ENCODE results near the gene SENP2. TPM values are rescaled to one million over a fixed set of nuclear protein-coding genes. Genes with fewer than 3 reads are reported as not detected.
"Not testable (repeated sequence)": the region's sequence is repeated elsewhere in the genome, so short reads cannot be mapped to it uniquely, and the experiment has no call there.

The SENP2 gene
- total RNA-seq, 1 donor from 2014 or later: 51.1 TPM

- peak; percentile 82 for DNase-seq (ENCODE audit: low spot score)
Observed at GRCh38 chr3:185647134-185647879, 61.2 kb downstream of the SENP2 start.

DNA sequence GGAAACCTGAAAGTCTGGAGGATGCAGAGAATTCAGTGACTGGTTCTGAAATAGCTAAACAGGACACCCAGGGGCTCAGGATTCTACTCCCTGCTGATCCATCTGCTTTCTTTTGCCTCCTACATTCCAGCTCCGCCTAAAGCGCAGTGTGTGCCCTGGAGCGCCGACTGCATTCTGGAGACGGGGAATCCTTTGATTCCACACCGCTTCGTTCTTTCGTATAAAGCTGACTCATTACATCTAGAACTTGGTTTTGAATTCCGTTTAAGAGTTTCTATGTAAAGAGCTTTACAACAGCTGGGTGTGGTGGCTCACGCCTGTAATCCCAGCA lies 61.8 kb downstream of the SENP2 start:
- DNase-seq (ENCODE audit: low spot score): no peak

DNA sequence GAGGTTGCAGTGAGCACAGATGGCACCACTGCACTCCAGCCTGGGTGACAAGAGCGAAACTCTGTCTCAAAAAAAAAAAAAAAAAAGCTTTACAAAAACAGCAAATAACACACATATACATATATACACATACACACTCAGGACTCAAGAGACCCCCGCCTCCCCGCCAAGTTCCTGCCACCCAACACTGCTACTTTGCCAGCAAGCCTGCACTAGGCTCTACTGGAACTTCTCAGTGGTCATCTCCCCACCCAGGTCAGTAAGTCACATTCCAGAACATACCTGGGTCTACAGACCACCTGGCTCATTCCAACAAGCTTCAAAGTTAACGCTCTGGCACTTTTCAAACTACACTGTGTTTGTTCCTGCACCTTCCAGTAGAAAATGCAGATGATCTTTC lies 62.3 kb downstream of the SENP2 start:
- no peak for DNase-seq (ENCODE audit: low spot score)

- DNase-seq (ENCODE audit: low spot score): peak; percentile 86
Observed at GRCh38 chr3:185649414-185649813, 63.3 kb downstream of the SENP2 start.

DNA sequence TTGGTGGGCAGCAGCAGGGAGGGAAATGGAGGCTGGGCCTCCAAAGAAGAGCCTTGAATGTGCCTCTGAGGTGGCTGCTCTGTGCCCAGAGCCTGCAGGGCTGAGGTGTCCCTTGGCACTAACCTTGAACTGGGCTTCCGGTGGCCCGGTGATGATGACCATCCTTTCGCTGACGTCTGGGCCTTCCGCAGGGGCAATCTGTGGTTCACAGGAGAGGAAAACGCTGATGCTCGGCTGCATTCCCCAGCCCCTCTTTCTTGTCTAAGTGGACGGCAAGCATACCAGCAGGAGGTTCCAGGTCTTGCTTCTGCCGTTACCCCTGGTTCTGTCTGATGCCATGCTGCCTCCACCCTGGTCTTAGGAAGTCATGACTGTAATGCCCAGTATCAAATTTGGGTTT lies 65.9 kb downstream of the SENP2 start:
- DNase-seq (ENCODE audit: low spot score): peak; percentile 59

DNA sequence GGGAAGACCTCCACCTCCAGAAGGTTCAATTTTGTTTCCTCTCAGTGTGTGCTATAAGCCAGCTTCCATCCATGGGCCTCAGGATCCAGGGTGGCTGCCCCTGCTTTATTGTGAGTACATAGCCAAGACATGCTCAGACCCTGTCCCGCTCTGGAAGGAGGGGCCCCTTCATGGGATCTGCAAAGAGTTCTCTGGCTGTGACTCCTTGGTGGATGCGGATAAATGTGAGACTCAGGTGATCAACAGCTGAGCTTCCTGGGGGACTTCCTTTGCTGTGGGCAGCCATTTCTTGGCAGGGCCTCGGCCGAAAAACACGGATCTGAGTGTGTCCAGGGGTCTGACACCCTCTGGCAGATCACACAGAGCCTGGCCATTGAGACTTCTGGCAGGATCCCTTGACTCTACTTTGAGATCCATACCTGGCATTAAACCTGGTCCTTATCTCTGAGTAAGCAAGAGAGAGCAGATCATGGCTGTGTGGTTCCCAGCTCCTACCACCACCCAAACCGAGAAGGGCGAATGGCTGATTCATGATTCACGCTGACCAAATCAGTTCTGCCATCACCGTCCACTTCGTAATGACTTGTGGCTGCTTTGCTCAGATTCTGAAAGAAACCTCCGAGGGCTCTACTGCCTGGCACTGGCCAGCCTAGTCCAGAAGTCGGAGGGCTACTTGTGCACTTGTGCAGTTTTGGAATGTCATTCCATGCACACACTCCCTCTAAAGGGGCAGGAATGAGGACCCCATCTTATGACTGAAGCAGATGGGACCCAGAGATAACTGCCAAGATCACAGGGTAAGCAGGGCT lies 68.1 kb downstream of the SENP2 start:
- peak; percentile 81 for DNase-seq (ENCODE audit: low spot score)

GRCh38 chr3:185654758-185655145 lies 68.7 kb downstream of the SENP2 start:
- peak; percentile 76 for DNase-seq (ENCODE audit: low spot score)

DNA sequence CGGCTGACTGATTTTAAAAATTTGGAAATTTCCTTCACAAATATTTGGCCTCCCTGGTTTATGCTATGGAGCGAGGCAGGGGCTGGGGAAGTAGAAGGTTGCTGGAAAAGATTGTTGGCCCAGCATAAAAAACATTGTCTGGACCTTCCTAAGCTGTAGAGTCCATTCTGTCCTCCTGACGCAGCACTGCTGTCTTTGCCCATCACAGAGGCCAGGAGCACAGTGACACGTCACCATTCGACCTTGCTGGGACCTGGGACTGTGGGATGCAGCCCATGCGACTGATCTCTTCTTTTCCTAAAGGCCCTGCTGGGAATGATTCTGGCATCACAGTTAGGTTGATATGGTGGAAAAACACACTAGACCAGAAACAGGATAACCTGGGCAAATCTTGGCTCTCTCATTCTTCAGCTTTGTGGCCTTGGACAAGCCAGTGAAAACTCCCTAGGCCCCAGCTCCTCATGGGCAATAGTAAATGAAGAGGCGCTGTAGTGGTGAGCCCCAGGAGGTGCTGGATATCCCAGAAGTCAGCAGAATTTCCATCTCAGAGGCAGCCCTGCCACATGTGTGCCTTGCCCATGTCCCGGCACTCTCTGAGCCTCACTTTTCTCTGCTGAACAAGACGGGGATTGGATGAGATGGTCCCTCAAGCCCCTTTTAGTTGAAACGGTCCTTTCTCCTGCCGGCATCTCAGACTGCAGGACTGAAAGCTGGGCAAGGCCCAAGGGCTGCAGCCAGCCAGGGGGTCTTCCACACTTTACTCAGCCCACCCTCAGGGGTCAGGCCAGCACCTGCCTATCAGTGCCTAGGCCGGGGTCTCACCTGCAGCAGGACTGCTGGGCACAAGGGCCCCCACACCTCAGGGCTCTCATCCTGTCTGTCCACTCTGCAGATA lies 69.6 kb downstream of the SENP2 start:
- no peak for DNase-seq (ENCODE audit: low spot score)

GRCh38 chr3:185656321-185656840 lies 70.3 kb downstream of the SENP2 start:
- no peak for DNase-seq (ENCODE audit: low spot score)

DNA sequence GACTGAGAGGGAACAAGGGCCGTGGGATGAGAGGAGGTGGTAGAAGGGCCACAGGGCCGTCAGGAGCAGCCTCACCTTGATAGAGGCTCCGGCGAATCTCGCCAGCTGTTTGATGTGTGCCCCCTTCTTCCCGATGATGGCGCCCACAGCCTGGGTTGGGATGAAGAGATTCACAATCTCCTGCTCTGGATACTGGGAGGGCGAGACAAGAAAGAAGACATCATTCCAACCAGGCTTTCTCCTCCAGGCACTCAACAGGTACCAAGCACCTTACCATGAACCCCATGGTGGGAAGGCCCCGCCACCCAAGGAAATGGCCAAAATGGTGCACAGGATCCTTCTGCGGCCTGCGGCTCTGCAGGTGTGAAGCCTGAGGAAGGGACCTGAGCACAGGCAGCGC lies 71.1 kb downstream of the SENP2 start:
- DNase-seq (ENCODE audit: low spot score): no peak

DNA sequence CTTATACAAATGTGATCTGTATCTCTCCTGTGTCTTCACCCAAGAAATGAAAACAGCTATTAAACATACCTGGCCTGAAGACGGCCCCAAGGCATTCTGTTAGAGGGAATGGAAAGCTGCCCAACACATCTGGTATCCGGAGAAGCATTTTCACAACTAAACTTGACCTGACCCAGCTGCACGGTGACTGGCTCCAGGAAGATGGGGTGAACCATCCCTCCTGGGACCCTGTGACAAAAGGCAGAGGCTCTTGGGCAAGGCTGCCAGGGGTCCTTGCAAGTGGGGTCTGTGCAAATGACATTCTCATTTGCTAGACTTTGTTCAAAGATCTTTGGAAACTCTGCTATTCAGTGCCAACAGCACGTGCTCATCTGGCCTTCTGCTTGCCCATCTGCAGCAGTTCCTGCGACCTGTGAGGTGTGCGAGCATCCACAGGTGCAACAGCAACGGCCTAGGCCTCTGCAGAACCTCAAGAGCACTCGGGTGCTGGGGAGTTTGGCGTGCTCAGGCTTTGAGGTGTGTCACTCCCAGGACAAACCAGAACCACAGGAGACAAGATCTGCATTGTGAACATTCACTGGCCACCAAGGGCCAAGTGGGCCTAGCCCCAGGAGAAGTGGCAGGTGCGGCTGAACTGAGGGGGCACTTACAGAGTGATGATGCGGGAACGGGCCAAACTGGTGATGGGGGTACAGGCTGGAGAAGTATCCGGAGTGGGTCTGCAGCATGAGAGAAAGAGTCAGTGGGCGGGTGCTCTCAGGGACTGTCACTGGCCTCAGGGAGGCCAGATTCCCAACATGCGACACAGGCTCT lies 71.8 kb downstream of the SENP2 start:
- DNase-seq (ENCODE audit: low spot score): no peak

DNA sequence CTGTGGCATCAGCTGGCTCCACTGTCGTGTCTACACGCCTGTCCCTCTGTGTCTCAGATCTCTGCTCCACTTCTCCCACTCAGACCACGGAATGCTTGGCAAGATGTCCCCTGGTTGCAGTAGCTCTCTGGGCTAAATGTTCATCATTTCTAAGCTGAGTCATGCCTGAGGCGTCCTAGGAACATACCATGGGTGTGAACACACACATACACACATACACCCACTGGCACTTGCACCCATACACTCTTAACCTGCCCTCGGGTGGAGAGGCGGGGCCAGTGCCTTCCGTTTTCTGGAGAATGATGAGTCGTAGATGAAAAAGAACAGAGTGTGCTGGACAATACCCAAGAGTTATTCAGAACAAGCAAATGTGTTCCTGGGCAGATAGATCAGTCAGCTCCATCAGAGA lies 72.4 kb downstream of the SENP2 start:
- DNase-seq (ENCODE audit: low spot score): no peak

DNA sequence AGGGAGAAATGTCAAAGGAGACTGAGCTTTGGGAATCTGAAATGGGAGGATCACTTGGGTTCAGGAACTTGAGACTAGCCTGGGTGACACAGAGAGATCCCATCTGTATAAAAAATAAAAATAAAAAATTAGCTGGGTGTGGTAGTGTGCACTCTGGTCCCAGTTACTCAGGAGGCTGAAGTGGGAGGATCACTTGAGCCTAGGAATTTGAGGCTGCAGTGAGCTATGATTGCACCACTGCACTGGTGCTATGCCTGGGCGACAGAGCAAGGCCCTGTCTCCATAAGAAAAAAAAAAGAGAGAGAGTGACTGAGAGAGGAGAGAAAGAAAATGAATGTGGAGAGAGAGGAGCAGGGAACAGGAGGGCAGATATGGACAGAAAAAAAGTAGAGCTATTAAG lies 72.8 kb downstream of the SENP2 start:
- no peak for DNase-seq (ENCODE audit: low spot score)

DNA sequence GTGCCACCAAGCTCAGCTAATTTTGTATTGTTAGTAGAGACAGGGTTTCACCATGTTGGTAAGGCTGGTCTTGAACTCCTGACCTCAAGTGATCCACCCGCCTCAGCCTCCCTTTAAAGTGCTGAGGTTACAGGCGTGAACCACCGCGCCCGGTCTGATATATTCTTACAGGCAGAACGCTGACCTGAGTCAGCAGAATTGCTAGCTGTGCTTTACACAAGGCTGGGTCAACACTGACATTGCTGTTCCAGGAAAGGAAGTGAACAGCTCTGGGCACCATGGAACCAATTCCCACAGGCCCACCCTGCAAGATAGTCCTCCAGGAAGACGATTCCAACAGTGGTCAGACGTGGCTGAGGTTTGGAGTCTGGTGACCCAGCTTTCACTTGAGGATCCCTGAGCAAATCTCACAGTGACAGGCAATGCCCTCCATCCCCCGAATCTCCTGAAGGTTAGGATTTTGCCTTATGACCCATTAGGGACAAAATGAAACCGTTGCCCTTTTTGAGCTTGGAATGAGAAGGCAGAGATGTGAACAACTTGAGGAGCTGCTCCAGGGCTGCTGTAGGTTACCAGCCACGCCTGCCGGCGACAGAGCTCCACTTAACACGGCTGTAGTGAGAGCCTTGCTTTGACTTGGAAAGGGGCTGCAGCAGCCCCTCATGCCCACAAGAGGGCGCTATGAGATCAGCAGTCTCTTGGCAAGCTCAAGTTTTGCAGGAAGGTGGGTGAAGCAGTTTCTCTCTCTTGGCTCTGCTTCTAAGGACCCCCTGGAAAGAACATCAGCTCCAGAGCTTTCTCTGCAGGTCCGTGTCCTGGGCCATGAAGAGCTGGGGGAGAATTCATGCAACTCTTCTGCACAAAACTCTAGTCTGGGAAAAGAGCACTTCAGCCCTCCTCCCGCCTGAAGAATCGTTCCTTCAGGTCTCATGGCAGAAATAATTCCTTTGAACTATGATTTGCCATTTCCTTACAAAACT lies 74.1 kb downstream of the SENP2 start:
- peak; percentile 73 for DNase-seq (ENCODE audit: low spot score)

GRCh38 chr3:185661296-185661695 lies 75.2 kb downstream of the SENP2 start:
- not testable (repeated sequence) for DNase-seq (ENCODE audit: low spot score)

DNA sequence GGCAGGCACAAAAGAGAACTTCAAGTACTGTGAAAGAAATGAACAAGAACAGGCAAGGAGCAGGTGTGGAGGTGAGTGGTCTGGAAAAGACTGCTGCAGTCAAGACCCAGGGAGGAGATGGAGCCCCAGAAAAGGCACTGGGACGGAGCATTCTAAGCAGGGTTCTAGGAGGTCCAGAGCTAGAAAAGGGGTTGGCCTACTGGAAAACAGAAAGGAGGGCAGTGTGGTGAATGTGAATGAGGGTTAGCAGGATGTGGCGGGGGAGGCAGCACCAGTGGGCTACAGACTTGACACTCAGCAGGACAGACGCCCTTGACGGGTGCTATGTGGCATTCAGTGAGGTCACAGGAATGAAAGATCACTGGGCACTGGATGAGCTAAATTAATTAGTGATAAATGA lies 75.7 kb downstream of the SENP2 start:
- no peak for DNase-seq (ENCODE audit: low spot score)

GRCh38 chr3:185663929-185664328 lies 77.8 kb downstream of the SENP2 start:
- DNase-seq (ENCODE audit: low spot score): no peak

DNA sequence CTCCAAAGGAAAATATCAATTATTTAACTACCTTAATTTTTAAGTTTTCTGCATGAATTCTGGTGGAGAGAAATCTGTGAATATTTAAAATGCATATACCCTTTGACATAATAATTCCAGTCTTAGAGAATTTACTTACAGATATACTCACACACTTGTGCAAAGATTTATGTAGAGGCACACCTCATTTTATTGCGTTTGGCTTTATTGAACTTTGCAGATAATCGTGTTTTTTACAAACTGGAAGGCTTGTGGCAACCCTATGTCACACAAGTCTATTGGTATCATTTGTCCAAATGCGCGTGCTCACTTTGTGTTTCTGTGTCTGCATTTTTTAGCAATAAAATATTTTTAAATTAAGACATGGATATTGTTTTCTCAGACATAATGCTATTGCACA lies 81.5 kb downstream of the SENP2 start:
- no peak for DNase-seq (ENCODE audit: low spot score)

GRCh38 chr3:185677146-185677829 lies 91.2 kb downstream of the SENP2 start:
- DNase-seq (ENCODE audit: low spot score): no peak

Measured in mesenteric fat pad (tissue), 1 donor.